GM12864 (cell line): Measurements from ENCODE around the gene C14orf119.

Source experiments
- DNase-seq: peaks from one replicate; pipeline ENCODE4 v3.0.0-alpha.2; 2011; ENCODE audit warnings: low read depth
- H3K4me3 ChIP-seq: 2 replicates; pipeline ENCODE4 v1.5.1; 2011; ENCODE audit warnings: mild to moderate bottlenecking, low read depth, low read length, control low read depth
- CTCF ChIP-seq: IDR thresholded peaks from 2 replicates; pipeline ENCODE4 v1.5.1; 2011; ENCODE audit warnings: low read depth, mild to moderate bottlenecking, moderate library complexity, low read length, control low read depth, inconsistent platforms; ENCODE audit errors: missing control alignments

Gene C14orf119

GRCh38 chr14:23097786-23098185 is 2.5 kb downstream of the C14orf119 start:
- no peak for TF ChIP-seq CTCF
- no peak for DNase-seq
- no peak overlapping the region for H3K4me3 ChIP-seq

- no peak for TF ChIP-seq CTCF
- no peak overlapping the region for H3K4me3 ChIP-seq
- DNase-seq = no peak
Observed at GRCh38 chr14:23099212-23099861, 4.0 kb downstream of the C14orf119 start.

- no peak for TF ChIP-seq CTCF
Observed at GRCh38 chr14:23101213-23101970, 6.1 kb downstream of the C14orf119 start.

GRCh38 chr14:23101986-23102625 is 6.8 kb downstream of the C14orf119 start:
- TF ChIP-seq CTCF = no peak
- DNase-seq = no peak

More at GRCh38 chr14:23101213-23101970, 6.1 kb downstream of the C14orf119 start:
- no peak overlapping the region for H3K4me3 ChIP-seq
- DNase-seq = no peak

GRCh38 chr14:23102801-23103200 is 7.5 kb downstream of the C14orf119 start:
- H3K4me3 ChIP-seq = no peak overlapping the region
- TF ChIP-seq CTCF = no peak
- no peak for DNase-seq

More at GRCh38 chr14:23101986-23102625, 6.8 kb downstream of the C14orf119 start:
- H3K4me3 ChIP-seq = no peak overlapping the region

- no peak overlapping the region for H3K4me3 ChIP-seq
- DNase-seq = no peak
Observed at GRCh38 chr14:23103581-23103980, 8.3 kb downstream of the C14orf119 start.

More at GRCh38 chr14:23103581-23103980, 8.3 kb downstream of the C14orf119 start:
- no peak for TF ChIP-seq CTCF
